Esophagus squamous epithelium (tissue), 5 donors: ENCODE data around the gene CCNYL1. TPM values are rescaled to one million over a fixed set of nuclear protein-coding genes. Genes with fewer than 3 reads are reported as not detected.

ENCODE experiments used
- DNase-seq: peaks from one replicate; lab custom pipeline; 2025; lab: John Stamatoyannopoulos, UW
- H3K27ac ChIP-seq, 4 donors: fragments of 200-600 bp; sonication (generic); one replicate each; pipeline ENCODE4 v1.5.1; 2016 to 2019; ENCODE audit warnings: mild to moderate bottlenecking in 1 of 4
- H3K27me3 ChIP-seq, 4 donors: fragments of 200-600 bp; sonication (generic); 1 replicate in 3 of 4; 2 replicates in 1 of 4; pipeline versions ENCODE4 v1.5.1 to v1.6.0; 2017 to 2021; ENCODE audit warnings: antibody characterized with exemption in 1 of 4
- H3K36me3 ChIP-seq, 3 donors: fragments of 200-600 bp; sonication (generic); one replicate each; pipeline ENCODE4 v1.5.1; 2016 to 2019
- H3K4me1 ChIP-seq, 3 donors: fragments of 200-600 bp; sonication (generic); one replicate each; pipeline ENCODE4 v1.5.1; 2017 to 2019
- H3K4me3 ChIP-seq, 4 donors: fragments of 200-600 bp; sonication (generic); 1 replicate in 3 of 4; 2 replicates in 1 of 4; pipeline ENCODE4 v1.5.1; 2016 to 2019; ENCODE audit warnings: mild to moderate bottlenecking in 2 of 4, moderate library complexity in 1 of 4
- H3K9me3 ChIP-seq, 3 donors: fragments of 200-600 bp; sonication (generic); one replicate each; pipeline ENCODE4 v1.5.1; 2016 to 2019
- CTCF ChIP-seq, 6 experiments: fragments of 450-650 bp in 4 of 6; fragments of 200-600 bp in 2 of 6; sonication (generic) in 2 of 6; IDR thresholded peaks; one replicate each; pipeline ENCODE4 v1.5.1; 2016 to 2019; ENCODE audit warnings: antibody characterized with exemption in 6 of 6, mild to moderate bottlenecking in 4 of 6, moderate library complexity in 4 of 6
- POLR2A ChIP-seq, 4 donors: fragments of 450-650 bp; IDR thresholded peaks; one replicate each; pipeline ENCODE4 v1.6.1; 2017; ENCODE audit warnings: antibody characterized with exemption in 4 of 4, mild to moderate bottlenecking in 4 of 4, moderate library complexity in 3 of 4
- WGBS, 2 donors: methylation state at CpG; one replicate each; pipeline ENCODE4 v1.1.5; 2018; 5-methylcytosine and 5-hydroxymethylcytosine counted together
- intact Hi-C: fragments of 100-400 bp; cut with DNase I; formaldehyde crosslinking; loops from one replicate; pipeline ENCODE4 v1.15.0; 2022
- total RNA-seq, 4 donors: library from RNA; depleted of rRNA; stranded (reverse); fragments of >200 nt; gene quantifications; one replicate each; pipeline ENCODE4 v1.1.0, GENCODE V29; 2016
- donor health status: DM: yes; HTN: yes; CAD: no.

The CCNYL1 gene
- total RNA-seq, 4 donors from 2014 or later = 12.6 to 24.8 (median 15.4) TPM

- H3K4me1 ChIP-seq = peaks cover 0 to 9% (median 0%) of the 10 kb centered on the region in 3 donors
- no peak for TF ChIP-seq CTCF (IDR thresholded peaks at IDR 0.05)
- no peak for TF ChIP-seq POLR2A (IDR thresholded peaks at IDR 0.05)
- no peak for DNase-seq
- H3K4me3 ChIP-seq = no peak overlapping the region
- H3K36me3 ChIP-seq = no peaks in the 10 kb centered on the region
- H3K9me3 ChIP-seq = no peaks in the 10 kb centered on the region
- intact Hi-C loops = no loop called here
- no peaks in the 10 kb centered on the region for H3K27me3 ChIP-seq
- H3K27ac ChIP-seq = no peak overlapping the region
These were observed 37.1 kb upstream of the CCNYL1 start for GRCh38 chr2:207674266-207674774.

- Histone ChIP-seq H3K27me3 (no peaks in the 10 kb centered on the region), H3K36me3 (no peaks in the 10 kb centered on the region), H3K4me3 (no peak overlapping the region), H3K27ac (no peak overlapping the region), H3K4me1 (peaks cover 0 to 9% (median 0%) of the 10 kb centered on the region in 3 donors), H3K9me3 (no peaks in the 10 kb centered on the region)
- WGBS, 2 donors = 69 to 79% methylated on average over 2 of the region's 2 CpGs
- no peak for TF ChIP-seq POLR2A (IDR thresholded peaks at IDR 0.05)
- DNase-seq = no peak
- intact Hi-C loops = no loop called here
These were observed 36.6 kb upstream of the CCNYL1 start for GRCh38 chr2:207674826-207675225.

GRCh38 chr2:207676827-207677354 lies 34.5 kb upstream of the CCNYL1 start:
- Histone ChIP-seq H3K36me3 (no peaks in the 10 kb centered on the region), H3K4me3 (no peak overlapping the region), H3K9me3 (no peaks in the 10 kb centered on the region), H3K4me1 (peaks cover 0 to 9% (median 0%) of the 10 kb centered on the region in 3 donors), H3K27me3 (peaks cover 0 to 12% (median 0%) of the 10 kb centered on the region in 4 donors), H3K27ac (peak overlapping the region in 2 of 4 donors; percentile 9 to 52)
- TF ChIP-seq POLR2A (IDR thresholded peaks at IDR 0.05) = no peak
- no peak for TF ChIP-seq CTCF (IDR thresholded peaks at IDR 0.05)
- no peak for DNase-seq
- 14 to 28% methylated on average over 5 of the region's 5 CpGs for WGBS, 2 donors
- intact Hi-C loops = no loop called here

GRCh38 chr2:207681431-207681830 lies 30.0 kb upstream of the CCNYL1 start:
- peak overlapping the region in 2 of 4 donors; percentile 20 to 44 for H3K4me3 ChIP-seq
- TF ChIP-seq POLR2A (IDR thresholded peaks at IDR 0.05) (no peak), CTCF (IDR thresholded peaks at IDR 0.05) (no peak)
- no peaks in the 10 kb centered on the region for H3K9me3 ChIP-seq
- intact Hi-C loops = no loop called here
- no peaks in the 10 kb centered on the region for H3K36me3 ChIP-seq
- 100% methylated on average over 1 of the region's 52 CpGs; no CpG with 5 or more reads in 1 of the 2 donors for WGBS, 2 donors
- H3K27ac ChIP-seq = no peak overlapping the region
- DNase-seq = no peak
- peaks cover 0 to 9% (median 0%) of the 10 kb centered on the region in 3 donors for H3K4me1 ChIP-seq
- peaks cover 0 to 12% (median 0%) of the 10 kb centered on the region in 4 donors for H3K27me3 ChIP-seq

- Histone ChIP-seq H3K4me3 (no peak overlapping the region), H3K27me3 (peaks cover 0 to 12% (median 0%) of the 10 kb centered on the region in 4 donors), H3K27ac (no peak overlapping the region), H3K4me1 (no peaks in the 10 kb centered on the region), H3K9me3 (no peaks in the 10 kb centered on the region), H3K36me3 (no peaks in the 10 kb centered on the region)
- intact Hi-C loops = no loop called here
- TF ChIP-seq POLR2A (IDR thresholded peaks at IDR 0.05) (no peak), CTCF (IDR thresholded peaks at IDR 0.05) (no peak)
- WGBS, 2 donors = 88 to 92% methylated on average over 7 to 9 of the region's 9 CpGs
- no peak for DNase-seq
These were observed 28.9 kb upstream of the CCNYL1 start for GRCh38 chr2:207682557-207682956.
